Uterus (tissue), 4 donors: ENCODE results near the gene ADO. TPM values are rescaled to one million over a fixed set of nuclear protein-coding genes. Genes with fewer than 3 reads are reported as not detected.
"Not testable (repeated sequence)": the region's sequence is repeated elsewhere in the genome, so short reads cannot be mapped to it uniquely, and the experiment has no call there.

Source experiments
- DNase-seq, 2 donors: peaks; one replicate each; pipeline ENCODE4 v3.0.0-alpha.2; 2019 to 2020
- H3K27ac ChIP-seq, 2 donors: fragments of 200-600 bp; sonication (generic); 1 replicate in 1 of 2; 2 replicates in 1 of 2; pipeline ENCODE4 v1.5.1; 2016 to 2018
- H3K27me3 ChIP-seq, 2 donors: fragments of 200-600 bp; sonication (generic); one replicate each; pipeline ENCODE4 v1.5.1; 2018 to 2019; ENCODE audit warnings: control low read depth in 1 of 2
- H3K36me3 ChIP-seq, 2 donors: fragments of 200-600 bp; sonication (generic); one replicate each; pipeline ENCODE4 v1.5.1; 2019; ENCODE audit warnings: control low read depth in 1 of 2
- H3K4me1 ChIP-seq, 2 donors: fragments of 200-600 bp; sonication (generic); one replicate each; pipeline ENCODE4 v1.5.1; 2018 to 2019; ENCODE audit warnings: control low read depth in 1 of 2
- H3K4me3 ChIP-seq, 2 donors: fragments of 200-600 bp; sonication (generic); 1 replicate in 1 of 2; 2 replicates in 1 of 2; pipeline ENCODE4 v1.5.1; 2018 to 2019; ENCODE audit warnings: mild to moderate bottlenecking in 1 of 2
- H3K9me3 ChIP-seq, 2 donors: fragments of 200-600 bp; sonication (generic); one replicate each; pipeline ENCODE4 v1.5.1; 2019; ENCODE audit warnings: control low read depth in 1 of 2
- POLR2A ChIP-seq, 2 donors: fragments of 450-650 bp; IDR thresholded peaks; one replicate each; pipeline ENCODE4 v1.6.1; 2016; ENCODE audit warnings: antibody characterized with exemption in 2 of 2, mild to moderate bottlenecking in 1 of 2, moderate library complexity in 1 of 2
- intact Hi-C: fragments of 100-400 bp; cut with DNase I; formaldehyde crosslinking; loops from one replicate; pipeline ENCODE4 v1.15.1; 2023; ENCODE audit warnings: low total_unique reads
- total RNA-seq, 4 donors: library from RNA; depleted of rRNA in 3 of 4; stranded (reverse); fragments of >200 nt in 3 of 4; gene quantifications; one replicate each; pipeline versions ENCODE4 v1.1.0 to v1.2.4, GENCODE V29; 2014 to 2023
- TF ChIP-seq, protein P1 (sequence below), 4 experiments: fragments of 200-600 bp in 2 of 4; fragments of 450-650 bp in 2 of 4; sonication (generic) in 2 of 4; IDR thresholded peaks; one replicate each; pipeline ENCODE4 v1.5.1; 2016 to 2019; ENCODE audit warnings: antibody characterized with exemption in 4 of 4, mild to moderate bottlenecking in 2 of 4, moderate library complexity in 1 of 4
- donor health status: DM: yes; HTN: yes; CAD: no.

Gene ADO
- total RNA-seq, 4 donors from 2014 or later: 10.8 to 27.0 (median 18.9) TPM

- H3K9me3 ChIP-seq: no peaks in the 10 kb centered on the region
- intact Hi-C loops: no loop called here
- no peak for TF ChIP-seq POLR2A (IDR thresholded peaks at IDR 0.05)
- H3K27ac ChIP-seq: no peak overlapping the region
- H3K4me3 ChIP-seq: no peak overlapping the region
- no peaks in the 10 kb centered on the region for H3K36me3 ChIP-seq
- no peak for DNase-seq
- H3K4me1 ChIP-seq: no peaks in the 10 kb centered on the region
- no peaks in the 10 kb centered on the region for H3K27me3 ChIP-seq
These were observed 24.9 kb upstream of the ADO start for GRCh38 chr10:62779487-62780248.

DNA sequence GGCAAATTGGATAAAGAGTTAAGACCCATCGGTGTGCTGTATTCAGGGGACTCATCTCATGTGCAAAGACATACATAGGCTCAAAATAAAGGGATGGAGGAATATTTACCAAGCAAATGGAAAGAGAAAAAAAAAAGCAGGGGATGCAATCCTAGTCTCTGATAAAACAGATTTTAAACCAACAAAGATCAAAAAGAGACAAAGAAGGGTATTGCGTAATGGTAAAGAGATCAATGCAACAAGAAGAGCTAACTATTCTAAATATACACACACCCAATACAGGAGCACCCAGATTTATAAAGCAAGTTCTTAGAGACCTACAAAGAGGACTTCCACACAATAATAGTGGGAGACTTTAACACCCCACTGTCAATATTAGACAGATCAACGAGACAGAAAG lies 20.0 kb upstream of the ADO start:
- intact Hi-C loops, DNase-seq, H3K4me3 ChIP-seq, H3K9me3 ChIP-seq, H3K27ac ChIP-seq, H3K4me1 ChIP-seq, H3K27me3 ChIP-seq, H3K36me3 ChIP-seq: not testable (repeated sequence)

DNA sequence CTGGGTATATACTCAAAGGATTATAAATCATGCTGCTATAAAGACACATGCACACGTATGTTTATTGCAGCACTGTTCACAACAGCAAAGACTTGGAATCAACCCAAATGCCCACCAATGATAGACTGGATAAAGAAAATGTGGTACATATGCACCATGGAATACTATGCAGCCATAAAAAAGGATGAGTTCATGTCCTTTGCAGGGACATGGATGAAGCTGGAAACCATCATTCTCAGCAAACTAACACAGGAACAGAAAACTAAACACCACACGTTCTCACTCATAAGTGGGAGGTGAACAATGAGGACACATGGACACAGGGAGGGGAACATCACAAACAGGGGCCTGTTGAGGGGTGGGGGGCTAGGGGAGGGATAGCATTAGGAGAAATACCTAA lies 16.2 kb upstream of the ADO start:
- H3K9me3 ChIP-seq, H3K4me1 ChIP-seq, H3K27me3 ChIP-seq, H3K36me3 ChIP-seq, H3K27ac ChIP-seq, H3K4me3 ChIP-seq, intact Hi-C loops, DNase-seq: not testable (repeated sequence)

- TF ChIP-seq POLR2A (IDR thresholded peaks at IDR 0.05): no peak
- TF ChIP-seq, protein P1, sequence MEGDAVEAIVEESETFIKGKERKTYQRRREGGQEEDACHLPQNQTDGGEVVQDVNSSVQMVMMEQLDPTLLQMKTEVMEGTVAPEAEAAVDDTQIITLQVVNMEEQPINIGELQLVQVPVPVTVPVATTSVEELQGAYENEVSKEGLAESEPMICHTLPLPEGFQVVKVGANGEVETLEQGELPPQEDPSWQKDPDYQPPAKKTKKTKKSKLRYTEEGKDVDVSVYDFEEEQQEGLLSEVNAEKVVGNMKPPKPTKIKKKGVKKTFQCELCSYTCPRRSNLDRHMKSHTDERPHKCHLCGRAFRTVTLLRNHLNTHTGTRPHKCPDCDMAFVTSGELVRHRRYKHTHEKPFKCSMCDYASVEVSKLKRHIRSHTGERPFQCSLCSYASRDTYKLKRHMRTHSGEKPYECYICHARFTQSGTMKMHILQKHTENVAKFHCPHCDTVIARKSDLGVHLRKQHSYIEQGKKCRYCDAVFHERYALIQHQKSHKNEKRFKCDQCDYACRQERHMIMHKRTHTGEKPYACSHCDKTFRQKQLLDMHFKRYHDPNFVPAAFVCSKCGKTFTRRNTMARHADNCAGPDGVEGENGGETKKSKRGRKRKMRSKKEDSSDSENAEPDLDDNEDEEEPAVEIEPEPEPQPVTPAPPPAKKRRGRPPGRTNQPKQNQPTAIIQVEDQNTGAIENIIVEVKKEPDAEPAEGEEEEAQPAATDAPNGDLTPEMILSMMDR (IDR thresholded peaks at IDR 0.05): no peak
These were observed 15.6 kb upstream of the ADO start for GRCh38 chr10:62788861-62789467.

DNA sequence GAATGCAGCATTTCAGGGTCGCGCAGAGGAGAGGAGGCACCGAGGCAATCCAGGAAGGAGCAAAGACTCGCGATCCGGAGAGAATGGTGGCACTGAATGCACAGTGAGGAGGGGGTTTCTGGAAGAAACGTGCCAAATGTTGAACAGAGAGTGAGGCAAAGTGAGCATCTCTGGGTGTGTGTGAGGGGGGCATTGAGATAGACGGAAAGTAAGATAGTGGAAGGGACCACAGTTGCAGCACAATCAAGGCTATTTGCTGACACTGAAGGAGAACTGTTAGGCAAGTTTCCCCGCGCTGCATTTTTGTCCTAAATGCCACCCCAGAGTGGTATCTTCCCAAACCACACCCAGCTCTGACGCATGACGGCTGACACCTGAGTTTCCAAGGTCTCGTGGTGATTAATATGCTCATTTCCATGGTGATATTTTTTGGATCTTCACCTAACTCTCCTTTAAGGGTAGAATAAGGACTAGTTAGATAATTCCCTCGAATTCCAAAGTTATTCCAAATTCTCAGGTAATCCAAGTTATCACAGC lies 14.4 kb upstream of the ADO start:
- H3K27ac ChIP-seq: no peak overlapping the region
- H3K4me3 ChIP-seq: no peak overlapping the region
- no peaks in the 10 kb centered on the region for H3K27me3 ChIP-seq
- TF ChIP-seq POLR2A (IDR thresholded peaks at IDR 0.05): no peak
- TF ChIP-seq, protein P1 (IDR thresholded peaks at IDR 0.05): no peak
- no peaks in the 10 kb centered on the region for H3K9me3 ChIP-seq
- intact Hi-C loops: no loop called here
- no peaks in the 10 kb centered on the region for H3K4me1 ChIP-seq
- DNase-seq: no peak
- H3K36me3 ChIP-seq: no peaks in the 10 kb centered on the region

More at GRCh38 chr10:62788861-62789467, 15.6 kb upstream of the ADO start:
- intact Hi-C loops: no loop called here
- Histone ChIP-seq H3K4me1 (no peaks in the 10 kb centered on the region), H3K9me3 (no peaks in the 10 kb centered on the region), H3K36me3 (no peaks in the 10 kb centered on the region), H3K27me3 (no peaks in the 10 kb centered on the region), H3K4me3 (no peak overlapping the region), H3K27ac (no peak overlapping the region)
- no peak for DNase-seq

GRCh38 chr10:62790571-62790970 lies 13.9 kb upstream of the ADO start:
- intact Hi-C loops: no loop called here
- Histone ChIP-seq H3K27ac (no peak overlapping the region), H3K27me3 (no peaks in the 10 kb centered on the region), H3K4me3 (no peak overlapping the region), H3K36me3 (no peaks in the 10 kb centered on the region), H3K4me1 (no peaks in the 10 kb centered on the region), H3K9me3 (no peaks in the 10 kb centered on the region)
- no peak for TF ChIP-seq POLR2A (IDR thresholded peaks at IDR 0.05)
- TF ChIP-seq, protein P1 (IDR thresholded peaks at IDR 0.05): no peak
- DNase-seq: no peak
